ENCODE results near the gene PGAM4.
"Not testable (repeated sequence)": the region's sequence is repeated elsewhere in the genome, so short reads cannot be mapped to it uniquely, and the experiment has no call there.

PGAM4 gene

GRCh38 chrX:77924320-77924859, 45.0 kb downstream of the PGAM4 start:
- no peak for DNase-seq

GRCh38 chrX:77922787-77923186, 46.7 kb downstream of the PGAM4 start:
- DNase-seq: no peak

- not testable (repeated sequence) for DNase-seq
Measured at GRCh38 chrX:77919370-77919769, 50.1 kb downstream of the PGAM4 start.

GRCh38 chrX:77918568-77918967, 50.9 kb downstream of the PGAM4 start:
- DNase-seq: no peak
